ENCODE data around the gene ADRA2C.

ADRA2C gene

GRCh38 chr4:3797831-3798790, 31.9 kb downstream of the ADRA2C start:
- no peak for DNase-seq (ENCODE audit: low read depth)

GRCh38 chr4:3799496-3799895, 33.3 kb downstream of the ADRA2C start:
- no peak for DNase-seq (ENCODE audit: low read depth)

GRCh38 chr4:3800351-3800750, 34.2 kb downstream of the ADRA2C start:
- DNase-seq (ENCODE audit: low read depth), result no peak

- DNase-seq (ENCODE audit: low read depth), result no peak
Observed at GRCh38 chr4:3801521-3801920, 35.3 kb downstream of the ADRA2C start.

- DNase-seq (ENCODE audit: low read depth), result no peak
Observed at GRCh38 chr4:3801931-3802550, 35.9 kb downstream of the ADRA2C start.

GRCh38 chr4:3802571-3803474, 36.6 kb downstream of the ADRA2C start:
- no peak for DNase-seq (ENCODE audit: low read depth)

GRCh38 chr4:3803475-3803847, 37.3 kb downstream of the ADRA2C start:
- DNase-seq (ENCODE audit: low read depth), result no peak

- DNase-seq (ENCODE audit: low read depth), result no peak
Observed at GRCh38 chr4:3803946-3804345, 37.8 kb downstream of the ADRA2C start.

- no peak for DNase-seq (ENCODE audit: low read depth)
Observed at GRCh38 chr4:3805026-3805425, 38.8 kb downstream of the ADRA2C start.

- no peak for DNase-seq (ENCODE audit: low read depth)
Observed at GRCh38 chr4:3805731-3806130, 39.5 kb downstream of the ADRA2C start.

GRCh38 chr4:3807311-3807710, 41.1 kb downstream of the ADRA2C start:
- no peak for DNase-seq (ENCODE audit: low read depth)

- no peak for DNase-seq (ENCODE audit: low read depth)
Observed at GRCh38 chr4:3807822-3808496, 41.8 kb downstream of the ADRA2C start.

GRCh38 chr4:3808597-3808996, 42.4 kb downstream of the ADRA2C start:
- no peak for DNase-seq (ENCODE audit: low read depth)

GRCh38 chr4:3809028-3809427, 42.8 kb downstream of the ADRA2C start:
- DNase-seq (ENCODE audit: low read depth), result no peak

GRCh38 chr4:3809451-3810110, 43.4 kb downstream of the ADRA2C start:
- DNase-seq (ENCODE audit: low read depth), result no peak

- DNase-seq (ENCODE audit: low read depth), result no peak
Observed at GRCh38 chr4:3810111-3810680, 44.0 kb downstream of the ADRA2C start.

- DNase-seq (ENCODE audit: low read depth), result no peak
Observed at GRCh38 chr4:3810796-3811485, 44.8 kb downstream of the ADRA2C start.

- DNase-seq (ENCODE audit: low read depth), result no peak
Observed at GRCh38 chr4:3811621-3812020, 45.4 kb downstream of the ADRA2C start.

GRCh38 chr4:3812211-3812934, 46.2 kb downstream of the ADRA2C start:
- no peak for DNase-seq (ENCODE audit: low read depth)
